Measurements from ENCODE around the gene C1QL2. TPM values are rescaled to one million over a fixed set of nuclear protein-coding genes. Genes with fewer than 3 reads are reported as not detected.

Gene C1QL2
- total RNA-seq, 1 experiment from 2014 or later = not detected

- Histone ChIP-seq H3K9ac (ENCODE audit: low read length) (no peak overlapping the region), H4K20me1 (ENCODE audit: insufficient read depth) (no peaks in the 10 kb centered on the region), H3K9me3 (ENCODE audit: control insufficient read depth in 1 of 2, insufficient read depth in 1 of 2, low read depth in 1 of 2, low read length in 2 of 2) (no peaks in the 10 kb centered on the region), H3K27ac (ENCODE audit: low read depth, low read length) (no peak overlapping the region), H3K9me2 (ENCODE audit: insufficient read depth) (no peaks in the 10 kb centered on the region), H3K4me3 (replicated peaks in 1 of 2; ENCODE audit: low read depth in 1 of 2, low read length in 2 of 2) (no peak overlapping the region), H3K79me2 (ENCODE audit: insufficient read depth, low read length) (no peaks in the 10 kb centered on the region), H3K27me3 (ENCODE audit: insufficient read depth, low read length) (peaks cover 14% of the 10 kb centered on the region; the same call in 1 of the 2 replicates), H3K4me2 (ENCODE audit: low read length) (no peak overlapping the region), H3K36me3 (ENCODE audit: control insufficient read depth in 1 of 2, insufficient read depth in 2 of 2, low read length in 2 of 2) (no peaks in the 10 kb centered on the region), H3K4me1 (ENCODE audit: control insufficient read depth in 1 of 2, insufficient read depth in 2 of 2, low read length in 2 of 2) (no peaks in the 10 kb centered on the region), H2AFZ (ENCODE audit: low read depth, low read length, poor library complexity, severe bottlenecking) (no peak overlapping the region)
- ChIA-PET CTCF (interaction anchor here (0.6 to 2.7 kb wide), 4 partner anchors 9 to 292 kb away, joined by 3 to 16 read pairs (median 3); no protein-coding TSS in a partner anchor), POLR2A (no interaction called here), RAD21 (ENCODE audit: low non-redundant PET in 1 of 2, low total read pairs in 2 of 2, uncharacterized antibody in 2 of 2, unreplicated experiment in 2 of 2) (no interaction called here)
- no TSS peak for BruUV-seq (replicated peaks)
- ATAC-seq (no peak), DNase-seq (ENCODE audit: low read depth, low spot score) (no peak)
- TF ChIP-seq, protein P1, sequence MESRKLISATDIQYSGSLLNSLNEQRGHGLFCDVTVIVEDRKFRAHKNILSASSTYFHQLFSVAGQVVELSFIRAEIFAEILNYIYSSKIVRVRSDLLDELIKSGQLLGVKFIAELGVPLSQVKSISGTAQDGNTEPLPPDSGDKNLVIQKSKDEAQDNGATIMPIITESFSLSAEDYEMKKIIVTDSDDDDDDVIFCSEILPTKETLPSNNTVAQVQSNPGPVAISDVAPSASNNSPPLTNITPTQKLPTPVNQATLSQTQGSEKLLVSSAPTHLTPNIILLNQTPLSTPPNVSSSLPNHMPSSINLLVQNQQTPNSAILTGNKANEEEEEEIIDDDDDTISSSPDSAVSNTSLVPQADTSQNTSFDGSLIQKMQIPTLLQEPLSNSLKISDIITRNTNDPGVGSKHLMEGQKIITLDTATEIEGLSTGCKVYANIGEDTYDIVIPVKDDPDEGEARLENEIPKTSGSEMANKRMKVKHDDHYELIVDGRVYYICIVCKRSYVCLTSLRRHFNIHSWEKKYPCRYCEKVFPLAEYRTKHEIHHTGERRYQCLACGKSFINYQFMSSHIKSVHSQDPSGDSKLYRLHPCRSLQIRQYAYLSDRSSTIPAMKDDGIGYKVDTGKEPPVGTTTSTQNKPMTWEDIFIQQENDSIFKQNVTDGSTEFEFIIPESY (IDR thresholded peaks at IDR 0.05; ENCODE audit: extremely low read depth, insufficient replicate concordance, low read length) = no peak
- no peak for TF ChIP-seq RAD21 (IDR thresholded peaks at IDR 0.05; ENCODE audit: low read depth)
- TF ChIP-seq MAX (IDR thresholded peaks at IDR 0.05) = no peak
- TF ChIP-seq POLR2AphosphoS5 (IDR thresholded peaks at IDR 0.05; ENCODE audit: low read depth, low read length) = no peak
- TF ChIP-seq ZNF274 (IDR thresholded peaks at IDR 0.05; ENCODE audit: low read depth, low read length) = no peak
- no peak for TF ChIP-seq CEBPB (IDR thresholded peaks at IDR 0.05; ENCODE audit: low read depth)
- no peak for TF ChIP-seq ATF3 (IDR thresholded peaks at IDR 0.05)
- TF ChIP-seq YY1 (IDR thresholded peaks at IDR 0.05; ENCODE audit: extremely low read depth, insufficient replicate concordance, low read depth, low read length) = no peak
- no peak for TF ChIP-seq POLR2A (IDR thresholded peaks at IDR 0.05; ENCODE audit: borderline replicate concordance, extremely low read depth, insufficient read depth, insufficient read length)
- no peak for TF ChIP-seq EZH2 (IDR thresholded peaks at IDR 0.05)
- TF ChIP-seq SIN3A (IDR thresholded peaks at IDR 0.05; ENCODE audit: low read depth) = no peak
- no peak for TF ChIP-seq SRF (IDR thresholded peaks at IDR 0.05; ENCODE audit: low read depth)
- TF ChIP-seq FOSL1 (IDR thresholded peaks at IDR 0.05; ENCODE audit: low read depth) = no peak
- TF ChIP-seq, protein P2, sequence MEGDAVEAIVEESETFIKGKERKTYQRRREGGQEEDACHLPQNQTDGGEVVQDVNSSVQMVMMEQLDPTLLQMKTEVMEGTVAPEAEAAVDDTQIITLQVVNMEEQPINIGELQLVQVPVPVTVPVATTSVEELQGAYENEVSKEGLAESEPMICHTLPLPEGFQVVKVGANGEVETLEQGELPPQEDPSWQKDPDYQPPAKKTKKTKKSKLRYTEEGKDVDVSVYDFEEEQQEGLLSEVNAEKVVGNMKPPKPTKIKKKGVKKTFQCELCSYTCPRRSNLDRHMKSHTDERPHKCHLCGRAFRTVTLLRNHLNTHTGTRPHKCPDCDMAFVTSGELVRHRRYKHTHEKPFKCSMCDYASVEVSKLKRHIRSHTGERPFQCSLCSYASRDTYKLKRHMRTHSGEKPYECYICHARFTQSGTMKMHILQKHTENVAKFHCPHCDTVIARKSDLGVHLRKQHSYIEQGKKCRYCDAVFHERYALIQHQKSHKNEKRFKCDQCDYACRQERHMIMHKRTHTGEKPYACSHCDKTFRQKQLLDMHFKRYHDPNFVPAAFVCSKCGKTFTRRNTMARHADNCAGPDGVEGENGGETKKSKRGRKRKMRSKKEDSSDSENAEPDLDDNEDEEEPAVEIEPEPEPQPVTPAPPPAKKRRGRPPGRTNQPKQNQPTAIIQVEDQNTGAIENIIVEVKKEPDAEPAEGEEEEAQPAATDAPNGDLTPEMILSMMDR (IDR thresholded peaks at IDR 0.05 in 2 of 3, conservative IDR thresholded peaks at IDR 0.05 in 1 of 3; ENCODE audit: borderline replicate concordance in 1 of 3, insufficient read depth in 1 of 3, low read depth in 2 of 3, low read length in 2 of 3) = no peak
- TF ChIP-seq CBX3 (IDR thresholded peaks at IDR 0.05; ENCODE audit: low read depth) = no peak
- intact Hi-C loops (cut with micrococcal nuclease) = loop anchor here (1.0 kb wide), 3 partner anchors 145 to 291 kb away; no protein-coding TSS in a partner anchor
Observed at GRCh38 chr2:119173556-119174060, 15.1 kb upstream of the C1QL2 start.
